ENCODE data around the gene SFI1.

SFI1 gene

GRCh38 chr22:31651664-31652063, 155.3 kb downstream of the SFI1 start:
- TF ChIP-seq CTCF (conservative IDR thresholded peaks at IDR 0.05) = no peak
- H3K27ac ChIP-seq = no peak overlapping the region

- no peak overlapping the region for H3K27ac ChIP-seq
- TF ChIP-seq CTCF (conservative IDR thresholded peaks at IDR 0.05) = no peak
Measured at GRCh38 chr22:31652088-31652487, 155.8 kb downstream of the SFI1 start.

- peak overlapping the region; percentile 63 for H3K27ac ChIP-seq
- no peak for TF ChIP-seq CTCF (conservative IDR thresholded peaks at IDR 0.05)
Measured at GRCh38 chr22:31652911-31653684, 156.8 kb downstream of the SFI1 start.

- no peak for TF ChIP-seq CTCF (conservative IDR thresholded peaks at IDR 0.05)
- peak overlapping the region; percentile 63 for H3K27ac ChIP-seq
Measured at GRCh38 chr22:31653944-31654343, 157.6 kb downstream of the SFI1 start.

GRCh38 chr22:31654408-31654807, 158.1 kb downstream of the SFI1 start:
- H3K27ac ChIP-seq = peak overlapping the region; percentile 63
- TF ChIP-seq CTCF (conservative IDR thresholded peaks at IDR 0.05) = no peak

- TF ChIP-seq CTCF (conservative IDR thresholded peaks at IDR 0.05) = no peak
- no peak overlapping the region for H3K27ac ChIP-seq
Measured at GRCh38 chr22:31659246-31659645, 162.9 kb downstream of the SFI1 start.

GRCh38 chr22:31660860-31661341, 164.6 kb downstream of the SFI1 start:
- peak overlapping the region; percentile 80; the same call in 1 of the 2 replicates for H3K27ac ChIP-seq
